Globus pallidus (tissue), 1 donor: ENCODE measurements around the gene ATP6AP2.

Source experiments
- DNase-seq: peaks from one replicate; pipeline ENCODE4 v3.0.0-alpha.2; 2015; ENCODE audit warnings: low spot score

Gene ATP6AP2

DNA sequence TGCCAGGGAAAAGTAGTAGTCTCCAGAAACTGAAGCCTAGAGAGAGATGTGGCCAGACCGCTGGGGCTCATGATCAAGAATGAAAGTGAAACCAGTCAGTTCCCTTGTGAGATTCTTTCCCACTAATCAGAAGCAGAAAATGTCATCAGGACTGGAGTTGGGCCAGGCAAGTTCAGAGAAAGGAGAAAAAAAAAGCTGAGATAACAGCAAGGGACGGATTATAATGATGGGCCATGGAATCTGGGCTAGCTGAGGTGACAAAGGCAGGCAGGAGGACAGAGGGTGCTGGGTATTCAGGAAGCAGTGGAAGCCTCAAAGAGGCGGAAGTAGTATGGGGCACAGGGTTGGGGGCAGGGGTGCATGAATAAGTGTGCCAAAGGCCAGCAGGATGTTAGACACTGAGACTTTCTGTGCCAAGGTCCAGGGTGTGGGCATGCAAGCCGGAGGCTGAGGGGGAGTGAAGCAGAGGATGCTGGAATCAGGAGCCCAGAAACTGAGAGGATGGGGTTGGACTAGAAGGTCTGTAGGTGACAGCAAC, 64.1 kb downstream of the ATP6AP2 start:
- peak; percentile 54 for DNase-seq

DNA sequence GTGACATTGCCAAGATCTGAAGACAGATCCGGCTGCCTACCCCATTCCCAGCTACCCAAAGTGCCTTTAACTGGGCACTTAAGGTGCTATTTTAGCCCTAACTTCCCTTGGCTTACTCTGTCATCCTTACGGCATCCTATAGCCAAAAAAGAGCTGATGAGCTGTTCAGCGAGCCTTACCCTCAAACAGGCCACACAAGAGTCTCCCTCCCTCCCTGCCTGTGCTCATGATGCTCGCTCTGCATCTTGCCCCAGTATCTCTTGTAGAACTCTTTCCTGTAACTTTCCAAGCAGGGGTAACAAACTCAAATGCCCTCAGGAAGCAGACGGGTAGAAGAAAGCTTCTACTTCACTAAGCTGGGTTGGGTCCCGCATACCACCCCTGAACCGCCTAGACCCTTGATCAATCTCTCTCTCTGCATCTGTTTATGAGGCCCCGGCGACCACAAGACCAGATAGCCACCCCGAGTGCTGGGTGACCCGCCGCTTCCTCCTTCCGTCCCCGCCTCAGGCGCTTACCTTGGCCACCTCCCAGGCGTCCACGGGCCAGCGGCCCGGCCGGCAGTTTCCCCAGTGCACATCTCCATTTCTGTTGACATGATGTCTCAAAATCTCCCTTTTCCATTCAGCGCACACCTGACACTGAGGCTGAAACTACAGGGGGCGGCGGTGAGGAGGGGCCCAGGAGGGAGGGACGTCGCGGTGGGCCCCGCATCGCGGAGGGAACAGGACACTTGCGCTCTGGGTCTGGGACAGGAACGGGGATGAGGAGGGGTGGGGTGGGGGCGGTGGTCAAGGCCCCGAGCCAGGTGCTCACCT, 65.9 kb downstream of the ATP6AP2 start:
- peak; percentile 16 for DNase-seq

DNA sequence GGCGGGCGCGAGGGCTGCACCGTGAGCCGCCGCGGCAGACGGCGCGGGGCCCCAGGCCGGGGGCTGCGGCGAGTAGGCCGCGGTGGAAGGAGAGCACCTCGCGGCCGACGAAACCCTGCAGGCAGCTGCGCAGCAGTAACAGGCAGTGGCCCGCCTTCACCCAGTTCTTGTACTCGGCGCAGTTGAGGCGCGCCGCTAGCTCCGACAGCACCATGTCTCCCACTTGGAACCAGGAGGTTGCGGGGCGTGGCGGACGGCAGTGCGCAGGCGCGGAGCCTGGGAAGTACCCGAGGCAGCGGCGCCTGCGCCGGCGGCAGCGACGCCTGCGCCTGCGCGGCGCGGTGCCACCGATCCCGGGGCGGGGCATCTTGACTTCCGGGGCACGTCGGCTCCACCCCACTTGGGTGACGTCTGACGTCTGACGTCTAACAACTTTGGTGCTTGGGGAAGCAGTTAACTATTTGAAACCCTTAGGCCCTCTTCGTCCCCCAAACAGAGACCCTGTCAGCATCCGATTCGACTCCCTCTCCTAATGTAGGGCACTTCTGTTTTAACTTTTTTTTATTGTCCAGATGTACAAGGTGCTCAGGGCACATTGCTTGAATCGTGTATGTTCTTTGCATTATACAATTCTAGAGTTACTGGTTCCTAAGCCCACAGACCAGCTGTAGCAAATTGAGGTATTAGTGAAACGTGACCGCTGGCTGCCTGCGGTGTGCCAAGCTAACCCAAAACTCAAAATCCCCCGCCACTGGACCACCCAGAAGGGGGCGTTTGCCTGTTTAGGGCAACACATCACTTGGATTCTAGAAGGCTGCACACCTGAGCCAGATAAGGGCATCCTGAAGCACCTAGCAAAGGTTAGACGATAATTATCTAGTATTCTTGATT, 66.8 kb downstream of the ATP6AP2 start, which contains the start of gene CXorf38:
CXorf38 (minus strand) TSS at position 255 of the 891 bp plus-strand sequence; CDS start at position 214, 41 bp downstream.
- DNase-seq, result peak; percentile 82

DNA sequence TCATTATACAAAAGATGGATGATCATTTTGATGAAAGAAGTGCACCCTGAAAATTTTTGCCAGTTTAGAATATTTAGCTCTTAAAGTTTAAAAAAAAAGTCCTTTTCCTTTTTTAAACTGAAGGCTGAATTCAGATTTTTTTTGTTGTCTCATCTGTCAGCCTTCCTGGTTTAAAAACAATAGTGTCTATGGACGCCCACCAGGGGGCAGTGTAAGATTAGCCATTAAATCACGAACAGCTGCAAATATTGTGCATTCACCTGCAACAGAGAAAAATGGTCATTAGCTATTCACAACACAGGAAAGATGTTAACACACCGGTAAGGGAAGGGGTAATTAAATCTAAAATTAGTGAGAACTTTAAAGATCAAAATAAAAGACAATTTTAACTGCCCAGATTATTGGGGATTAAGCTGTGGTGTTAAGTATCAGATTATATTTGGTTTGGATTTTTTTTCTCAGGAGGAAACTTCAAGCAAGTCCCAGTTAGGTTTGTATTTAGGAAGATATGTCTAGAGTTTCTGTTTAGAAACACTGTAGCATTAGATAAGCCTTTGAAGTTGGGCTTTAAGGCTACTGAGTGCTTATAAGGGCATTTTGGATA, 71.0 kb downstream of the ATP6AP2 start:
- peak; percentile 57 for DNase-seq

DNA sequence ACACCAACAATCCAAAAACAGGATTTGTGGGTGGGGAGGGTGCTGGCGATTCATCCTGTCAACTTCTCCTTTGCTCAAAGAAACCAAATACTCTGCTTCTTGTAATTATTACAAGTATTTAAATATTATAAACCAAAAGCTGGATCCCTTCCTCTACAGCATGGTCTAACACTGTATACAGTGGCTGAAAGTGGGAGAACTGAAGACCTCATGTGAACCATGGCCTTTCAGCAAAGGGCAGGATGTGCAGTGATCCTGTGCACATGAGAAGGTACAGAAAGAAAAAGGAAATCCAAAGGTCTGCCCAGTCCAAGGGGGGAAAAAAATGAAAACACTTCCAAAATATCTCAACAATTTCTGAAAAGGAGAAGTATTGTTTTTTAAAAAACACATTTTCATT, 71.9 kb downstream of the ATP6AP2 start:
- DNase-seq, result no peak

DNA sequence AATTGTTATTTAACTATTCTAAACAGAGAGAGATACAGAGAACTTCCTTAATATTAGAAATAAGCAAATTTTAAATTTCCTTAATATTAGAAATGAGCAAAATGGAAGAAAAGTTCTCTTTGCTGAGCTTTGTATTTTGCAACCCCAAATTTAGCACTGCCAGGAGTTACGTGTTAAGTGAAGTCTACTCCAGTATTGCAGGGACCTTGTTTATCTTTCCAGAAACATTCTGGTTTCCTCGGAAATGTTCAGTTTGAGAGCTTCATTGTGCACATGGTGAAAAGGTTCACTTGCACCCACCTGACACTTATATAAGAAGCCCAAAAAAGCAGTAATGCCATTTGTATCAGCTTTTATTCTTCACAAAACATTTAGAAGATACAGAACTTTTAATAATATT, 72.8 kb downstream of the ATP6AP2 start:
- no peak for DNase-seq
